Measurements from ENCODE around the gene AADACL2.

DNA sequence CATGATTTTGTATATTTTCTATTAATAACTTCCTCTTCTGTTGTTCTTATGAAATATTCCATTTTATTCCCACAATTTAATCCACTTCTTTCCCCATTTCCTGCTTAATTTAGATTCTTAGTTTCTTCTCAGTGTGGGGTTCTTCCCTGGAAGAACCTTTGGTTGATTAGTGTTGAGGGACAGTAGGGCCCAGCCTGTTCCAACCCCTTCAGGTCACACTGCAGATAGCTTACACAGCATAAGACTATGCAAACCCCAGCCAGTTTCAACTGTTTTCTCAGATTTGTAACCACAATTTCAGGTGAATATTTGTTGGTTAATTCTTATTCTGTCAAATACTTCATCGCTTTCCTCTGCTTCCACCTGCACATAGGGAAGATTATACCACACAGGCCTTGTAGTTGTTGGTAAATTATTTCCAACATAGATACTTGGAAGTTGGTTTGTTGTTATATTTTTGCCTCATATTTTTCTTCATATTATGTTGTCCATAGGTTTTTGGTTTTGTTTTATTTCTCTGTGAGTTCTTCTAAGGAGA lies 34.7 kb downstream of the AADACL2 start:
- TF ChIP-seq, protein P1, sequence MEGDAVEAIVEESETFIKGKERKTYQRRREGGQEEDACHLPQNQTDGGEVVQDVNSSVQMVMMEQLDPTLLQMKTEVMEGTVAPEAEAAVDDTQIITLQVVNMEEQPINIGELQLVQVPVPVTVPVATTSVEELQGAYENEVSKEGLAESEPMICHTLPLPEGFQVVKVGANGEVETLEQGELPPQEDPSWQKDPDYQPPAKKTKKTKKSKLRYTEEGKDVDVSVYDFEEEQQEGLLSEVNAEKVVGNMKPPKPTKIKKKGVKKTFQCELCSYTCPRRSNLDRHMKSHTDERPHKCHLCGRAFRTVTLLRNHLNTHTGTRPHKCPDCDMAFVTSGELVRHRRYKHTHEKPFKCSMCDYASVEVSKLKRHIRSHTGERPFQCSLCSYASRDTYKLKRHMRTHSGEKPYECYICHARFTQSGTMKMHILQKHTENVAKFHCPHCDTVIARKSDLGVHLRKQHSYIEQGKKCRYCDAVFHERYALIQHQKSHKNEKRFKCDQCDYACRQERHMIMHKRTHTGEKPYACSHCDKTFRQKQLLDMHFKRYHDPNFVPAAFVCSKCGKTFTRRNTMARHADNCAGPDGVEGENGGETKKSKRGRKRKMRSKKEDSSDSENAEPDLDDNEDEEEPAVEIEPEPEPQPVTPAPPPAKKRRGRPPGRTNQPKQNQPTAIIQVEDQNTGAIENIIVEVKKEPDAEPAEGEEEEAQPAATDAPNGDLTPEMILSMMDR (IDR thresholded peaks at IDR 0.05) = no peak
- TF ChIP-seq POLR2A (IDR thresholded peaks at IDR 0.05) = no peak

Measured in body of pancreas (tissue), 4 donors.